Ecto neural progenitor cell (in vitro differentiated cells): Measurements from ENCODE around the gene SLC22A4.

ENCODE experiments used
- DNase-seq: peaks from one replicate; pipeline ENCODE4 v3.0.0-alpha.2; 2018; ENCODE audit warnings: low spot score

The SLC22A4 gene

GRCh38 chr5:132293992-132294727 is at the start of gene SLC22A4:
Gene SLC22A4, plus strand, starts transcription at chr5:132294394. Its CDS starts 223 bp downstream, at chr5:132294617.
- peak; percentile 95 for DNase-seq

- no peak for DNase-seq
These were observed 48.6 kb upstream of the SLC22A4 start for GRCh38 chr5:132245593-132245992.

- DNase-seq, result no peak
These were observed 47.4 kb upstream of the SLC22A4 start for GRCh38 chr5:132246806-132247205.

DNA sequence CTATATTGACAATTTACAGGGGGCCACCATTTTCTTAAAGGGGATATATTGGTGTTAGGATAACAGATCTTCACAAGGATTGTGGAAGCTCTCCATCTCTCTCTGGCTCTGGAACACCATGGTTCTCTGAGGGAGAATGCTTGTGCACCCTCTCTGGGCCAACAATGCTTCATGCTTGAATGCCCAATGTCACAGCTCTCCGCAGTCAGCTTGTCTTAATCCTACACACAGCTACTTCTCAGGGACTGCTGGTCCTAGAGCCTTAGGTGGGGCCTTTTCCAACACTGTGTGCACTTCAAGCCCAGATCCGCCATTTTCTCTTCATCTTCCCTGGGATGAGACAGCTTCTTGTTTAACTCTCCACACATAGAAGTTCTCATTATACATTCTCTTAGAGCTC is 43.6 kb upstream of the SLC22A4 start:
- DNase-seq, result peak; percentile 41

DNA sequence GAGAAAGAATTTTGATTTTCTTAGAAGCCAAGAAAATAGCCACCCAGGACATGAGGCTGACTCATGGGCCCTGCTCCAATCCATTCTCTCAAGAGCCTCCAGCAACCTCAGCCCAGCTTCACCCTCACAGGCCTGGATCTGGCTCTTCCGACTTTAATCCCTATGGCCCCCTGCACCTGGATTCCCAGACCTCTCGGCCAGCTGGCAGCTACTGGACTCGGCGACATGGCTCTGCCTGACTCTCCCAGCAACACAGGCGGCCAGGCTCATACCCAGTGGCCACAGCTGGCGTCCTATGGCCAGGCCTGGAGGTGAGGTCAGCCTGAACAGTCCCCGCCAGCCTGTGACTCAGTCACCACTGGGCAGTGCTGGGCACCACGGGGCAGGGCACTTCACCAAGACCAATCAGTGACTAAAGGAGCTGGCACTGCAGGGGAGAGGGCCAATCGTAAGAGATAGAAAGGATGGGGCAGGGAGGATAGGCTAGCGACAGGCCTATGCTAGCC is 42.9 kb upstream of the SLC22A4 start:
- DNase-seq, result peak; percentile 40

DNA sequence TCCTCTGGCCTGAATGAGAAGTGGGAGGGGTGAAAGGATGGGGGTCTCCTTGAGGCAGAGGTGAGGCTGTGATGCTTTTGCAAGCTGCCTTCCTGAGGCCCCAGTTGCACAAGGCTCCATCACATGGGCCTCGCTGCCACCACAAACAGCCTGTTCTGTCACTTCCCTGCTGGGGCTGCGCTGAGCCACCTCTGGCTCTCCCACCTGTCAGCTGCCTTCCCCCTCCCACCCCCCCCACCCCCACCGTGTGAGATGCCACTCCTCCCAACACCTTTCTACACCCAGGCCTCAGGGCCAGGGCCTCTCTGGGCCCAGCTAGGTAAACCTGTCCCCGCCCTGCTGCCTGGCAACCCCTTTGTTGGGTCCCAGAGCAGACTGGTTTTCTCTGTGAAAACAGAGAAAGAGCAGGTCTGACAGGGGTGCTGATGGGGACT is 41.2 kb upstream of the SLC22A4 start:
- DNase-seq, result peak; percentile 38

DNA sequence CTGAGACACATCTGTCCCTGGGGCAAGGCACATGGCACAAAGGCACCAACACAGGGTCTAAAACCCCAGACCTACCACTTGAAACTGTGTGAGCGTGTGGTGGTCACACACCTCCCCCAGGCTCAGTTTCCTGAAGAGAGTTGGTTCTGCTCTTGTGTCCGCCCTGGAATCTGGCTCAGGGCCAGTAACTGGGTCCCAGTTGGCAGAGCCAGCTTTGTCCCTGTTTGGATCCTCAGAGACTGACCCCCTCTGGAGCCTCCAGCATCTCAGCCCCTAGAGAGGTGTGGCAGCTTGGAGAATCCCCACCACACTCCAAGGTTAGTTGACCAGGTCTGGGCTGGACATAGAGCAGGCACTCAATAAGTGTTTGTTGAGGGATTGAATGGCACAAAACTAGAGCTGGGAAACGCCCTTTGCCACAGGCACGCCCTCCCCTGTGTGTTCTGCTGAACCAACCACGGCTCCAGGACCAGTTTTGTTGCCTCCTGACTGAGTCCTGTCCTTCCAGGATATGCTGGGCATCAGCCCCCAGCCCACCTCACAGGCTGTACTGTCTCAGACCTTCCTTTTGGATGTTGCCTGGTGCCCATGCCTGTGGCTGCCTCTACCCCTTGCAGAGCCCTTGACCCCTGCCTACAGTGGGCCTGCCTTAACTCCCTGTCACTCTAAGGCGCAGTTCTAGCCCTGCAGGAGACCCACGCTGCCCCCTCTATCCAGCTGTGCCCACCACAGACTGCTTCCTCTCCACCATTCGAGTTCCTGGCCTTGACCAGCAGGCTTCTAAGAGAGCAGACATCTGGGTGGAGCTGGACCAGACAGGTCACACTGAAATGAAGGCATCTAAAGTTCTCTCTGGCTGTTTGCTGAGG is 40.5 kb upstream of the SLC22A4 start:
- no peak for DNase-seq

- peak; percentile 39 for DNase-seq
These were observed 39.7 kb upstream of the SLC22A4 start for GRCh38 chr5:132254321-132254977.

- DNase-seq, result peak; percentile 14
These were observed 38.0 kb upstream of the SLC22A4 start for GRCh38 chr5:132256086-132256782.

- no peak for DNase-seq
These were observed 37.4 kb upstream of the SLC22A4 start for GRCh38 chr5:132256783-132257130.

GRCh38 chr5:132257131-132258101 is 36.8 kb upstream of the SLC22A4 start, which contains the start of gene PDLIM4:
Gene PDLIM4, plus strand, starts transcription at chr5:132257696. Its CDS starts 39 bp downstream, at chr5:132257735.
- peak; percentile 90 for DNase-seq

- DNase-seq, result peak; percentile 56
These were observed 35.8 kb upstream of the SLC22A4 start for GRCh38 chr5:132258102-132259068.

DNA sequence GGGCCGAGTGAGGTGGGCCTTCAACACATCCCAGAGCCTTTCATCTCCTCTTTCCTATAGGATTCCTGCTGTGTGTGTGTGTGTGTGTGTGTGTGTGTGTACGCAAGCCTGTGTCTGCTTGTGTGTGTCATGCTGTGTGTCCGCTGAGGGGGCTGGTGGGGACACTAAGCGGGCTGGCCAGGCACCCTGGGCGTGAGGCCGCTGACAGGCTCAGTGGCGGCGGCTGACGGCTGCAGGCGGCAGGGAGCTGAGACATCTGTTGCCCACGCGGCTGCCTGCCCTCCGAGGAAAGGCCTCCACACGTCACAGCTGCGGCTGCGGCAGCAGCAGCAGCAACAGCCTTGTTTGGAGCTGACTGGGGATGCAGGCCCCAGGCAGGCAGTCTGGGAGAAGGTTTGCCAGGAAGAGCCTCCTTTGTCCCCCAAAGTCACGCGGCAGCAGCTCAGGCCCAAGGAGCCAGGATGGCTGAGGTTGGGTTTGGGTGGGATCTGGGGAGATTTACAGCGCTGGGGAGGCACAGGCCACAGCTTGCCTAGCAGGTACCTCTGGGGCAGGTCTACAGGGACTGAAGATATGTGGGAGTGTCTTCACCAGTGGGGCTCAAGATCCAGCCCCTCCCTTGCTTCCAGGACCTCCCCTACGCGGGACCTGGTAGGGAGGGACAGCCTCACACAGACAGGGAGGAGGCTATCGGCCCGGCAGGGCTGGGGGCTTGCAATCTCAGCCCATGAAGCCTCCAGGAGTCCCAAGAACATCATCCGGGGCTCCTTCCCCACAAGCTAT is 34.9 kb upstream of the SLC22A4 start:
- DNase-seq, result peak; percentile 70

GRCh38 chr5:132260051-132260450 is 34.1 kb upstream of the SLC22A4 start:
- DNase-seq, result peak; percentile 29

- DNase-seq, result peak; percentile 20
These were observed 33.3 kb upstream of the SLC22A4 start for GRCh38 chr5:132260714-132261551.

- DNase-seq, result no peak
These were observed 32.0 kb upstream of the SLC22A4 start for GRCh38 chr5:132261881-132262845.
